Ishikawa (cell line): Measurements from ENCODE around the gene HS2ST1.

Experiments used
- CEBPB ChIP-seq: IDR thresholded peaks from 2 replicates; pipeline ENCODE4 v1.6.1; 2012
- CREB1 ChIP-seq: IDR thresholded peaks from 2 replicates; pipeline ENCODE4 v1.6.1; 2012; ENCODE audit warnings: low read depth
- EGR1 ChIP-seq: IDR thresholded peaks from 2 replicates; pipeline ENCODE4 v1.6.1; 2012
- EP300 ChIP-seq: IDR thresholded peaks from 2 replicates; pipeline ENCODE4 v1.6.1; 2012; ENCODE audit warnings: borderline replicate concordance
- RAD21 ChIP-seq: IDR thresholded peaks from 2 replicates; pipeline ENCODE4 v1.6.1; 2012; ENCODE audit warnings: low read depth
- REST ChIP-seq: IDR thresholded peaks from 2 replicates; pipeline ENCODE4 v1.6.1; 2012; ENCODE audit warnings: low read depth, mild to moderate bottlenecking

- no peak for TF ChIP-seq CREB1
- TF ChIP-seq EP300 = no peak
- no peak for TF ChIP-seq RAD21
- no peak for TF ChIP-seq REST
- TF ChIP-seq CEBPB = no peak
- TF ChIP-seq EGR1 = no peak
Observed at GRCh38 chr1:87103074-87103473, 188.6 kb downstream of the HS2ST1 start.
